ENCODE data around the gene ZNF208.

ZNF208 gene

GRCh38 chr19:21934593-21934992, 76.2 kb downstream of the ZNF208 start:
- no peak for TF ChIP-seq CTCF (conservative IDR thresholded peaks at IDR 0.05)
- H3K27ac ChIP-seq: no peak overlapping the region

GRCh38 chr19:21934131-21934530, 76.6 kb downstream of the ZNF208 start:
- no peak for TF ChIP-seq CTCF (conservative IDR thresholded peaks at IDR 0.05)
- H3K27ac ChIP-seq: no peak overlapping the region

- TF ChIP-seq CTCF (conservative IDR thresholded peaks at IDR 0.05): no peak
- no peak overlapping the region for H3K27ac ChIP-seq
Observed at GRCh38 chr19:21922276-21922675, 88.5 kb downstream of the ZNF208 start.

- TF ChIP-seq CTCF (conservative IDR thresholded peaks at IDR 0.05): no peak
- no peak overlapping the region for H3K27ac ChIP-seq
Observed at GRCh38 chr19:21921691-21922180, 89.0 kb downstream of the ZNF208 start.

- TF ChIP-seq CTCF (conservative IDR thresholded peaks at IDR 0.05): no peak
- H3K27ac ChIP-seq: no peak overlapping the region
Observed at GRCh38 chr19:21915411-21915810, 95.3 kb downstream of the ZNF208 start.

GRCh38 chr19:21912654-21913053, 98.1 kb downstream of the ZNF208 start:
- H3K27ac ChIP-seq: no peak overlapping the region
- no peak for TF ChIP-seq CTCF (conservative IDR thresholded peaks at IDR 0.05)

- no peak overlapping the region for H3K27ac ChIP-seq
- TF ChIP-seq CTCF (conservative IDR thresholded peaks at IDR 0.05): no peak
Observed at GRCh38 chr19:21910318-21910717, 100.4 kb downstream of the ZNF208 start.

Data from VCaP (cell line).